ENCODE measurements around the gene MOB3B.

MOB3B gene

DNA sequence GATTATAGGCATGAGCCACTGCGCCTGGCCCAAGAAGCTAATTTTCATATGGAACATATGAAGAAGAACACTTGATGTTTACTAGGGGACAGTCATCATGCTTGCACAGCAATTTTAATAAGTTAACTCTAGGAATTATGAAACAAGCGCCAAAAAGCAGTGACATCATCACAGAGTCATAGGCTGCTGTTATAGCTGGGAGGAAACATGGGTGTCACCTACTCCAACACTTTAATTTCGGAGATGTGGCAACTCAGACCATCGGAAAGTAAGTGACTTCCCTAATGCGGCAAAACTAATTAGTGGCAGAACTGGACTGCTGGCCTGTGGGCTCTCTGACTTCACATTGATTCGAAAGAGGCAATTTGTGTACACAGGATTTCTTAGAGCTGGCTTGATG is 194.5 kb downstream of the MOB3B start:
- Histone ChIP-seq H3K27ac (ENCODE audit: low read depth, low read length) (no peak overlapping the region), H3K9me3 (ENCODE audit: insufficient read depth, low read depth, low read length) (no peaks in the 10 kb centered on the region), H3K79me1 (ENCODE audit: low read length) (peaks cover 4% of the 10 kb centered on the region), H3K9ac (ENCODE audit: low read length) (no peak overlapping the region), H2AK5ac (ENCODE audit: low read length) (no peak overlapping the region), H3K14ac (ENCODE audit: low read length) (no peak overlapping the region), H2BK12ac (ENCODE audit: low read length) (no peak overlapping the region), H3K4me3 (ENCODE audit: low read depth, low read length) (no peak overlapping the region), H3K79me2 (ENCODE audit: control insufficient read depth, insufficient read depth, low read length, poor library complexity) (peaks cover 3% of the 10 kb centered on the region), H3K18ac (ENCODE audit: low read length) (no peak overlapping the region), H4K12ac (ENCODE audit: low read depth, low read length) (no peak overlapping the region), H3K4ac (ENCODE audit: low read depth, low read length) (no peak overlapping the region), H3K4me2 (ENCODE audit: low read length) (no peak overlapping the region), H2BK120ac (ENCODE audit: insufficient read depth, low read length, poor library complexity) (no peak overlapping the region), H4K8ac (ENCODE audit: low read depth, low read length) (no peak overlapping the region), H4K91ac (ENCODE audit: low read depth, low read length) (no peak overlapping the region), H3K23ac (ENCODE audit: low read length) (no peak overlapping the region), H2BK5ac (ENCODE audit: low read depth, low read length, poor library complexity) (no peak overlapping the region), H2AFZ (ENCODE audit: insufficient read depth, low read length, poor library complexity) (no peak overlapping the region), H3K36me3 (ENCODE audit: control insufficient read depth in 1 of 2, insufficient read depth in 2 of 2, low read length in 2 of 2) (peaks cover 4 to 7% of the 10 kb centered on the region in 2 experiments), H3K27me3 (ENCODE audit: insufficient read depth, low read length) (no peaks in the 10 kb centered on the region), H3K4me1 (ENCODE audit: control insufficient read depth in 1 of 2, insufficient read depth in 2 of 2, low read length in 2 of 2) (peaks cover 6 to 22% of the 10 kb centered on the region in 2 experiments)
- WGBS (ENCODE audit: extremely low coverage, insufficient coverage, insufficient read length) = no CpG with 5 or more reads among the region's 6 CpGs
- DNase-seq = peak in 1 of 2 donors; percentile 39

DNA sequence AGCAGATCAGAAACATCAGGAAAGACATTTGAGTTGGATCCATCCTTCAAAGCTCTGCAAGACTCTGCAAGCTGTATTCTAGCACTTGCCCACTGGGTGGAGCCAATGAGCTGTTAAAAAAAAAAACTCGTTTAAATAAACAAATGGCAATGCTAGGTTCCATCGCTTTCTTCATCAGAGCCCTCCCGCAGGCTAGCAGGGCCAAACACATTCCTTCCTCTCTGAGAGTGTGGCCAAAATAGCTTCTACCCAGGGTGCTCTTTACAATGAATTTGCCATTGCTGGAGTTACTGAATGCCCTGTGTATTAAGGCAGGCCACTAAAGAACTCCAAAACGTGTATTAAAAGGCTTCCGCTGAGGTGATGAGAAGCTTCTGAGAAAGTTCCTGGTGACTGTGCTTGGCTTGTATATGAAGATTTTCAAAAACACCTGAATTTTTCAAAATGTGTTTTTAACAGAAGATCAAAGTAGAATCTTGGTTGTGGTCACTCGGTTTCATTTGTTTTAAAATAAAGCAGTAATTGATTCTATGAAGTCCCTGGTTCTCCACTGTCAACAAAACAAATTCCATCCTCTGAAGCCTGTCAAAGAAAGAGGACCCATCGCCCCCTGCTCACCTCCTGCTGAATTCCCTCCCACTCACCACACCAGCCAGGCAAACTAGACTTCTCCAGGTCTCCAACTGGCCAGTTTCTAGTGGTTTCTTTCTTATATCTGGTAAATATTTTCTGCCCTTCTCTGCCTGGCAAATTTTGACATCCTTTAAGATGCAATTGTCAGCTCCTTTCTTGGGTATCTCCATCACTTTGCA is 196.2 kb downstream of the MOB3B start:
- no CpG with 5 or more reads among the region's 7 CpGs for WGBS (ENCODE audit: extremely low coverage, insufficient coverage, insufficient read length)
- Histone ChIP-seq H3K4me2 (ENCODE audit: low read length) (no peak overlapping the region), H3K9me3 (ENCODE audit: insufficient read depth, low read depth, low read length) (no peaks in the 10 kb centered on the region), H2AK5ac (ENCODE audit: low read length) (no peak overlapping the region), H3K27me3 (ENCODE audit: insufficient read depth, low read length) (no peaks in the 10 kb centered on the region), H3K9ac (ENCODE audit: low read length) (no peak overlapping the region), H3K79me1 (ENCODE audit: low read length) (peaks cover 4% of the 10 kb centered on the region), H4K91ac (ENCODE audit: low read depth, low read length) (no peak overlapping the region), H3K4ac (ENCODE audit: low read depth, low read length) (no peak overlapping the region), H2BK12ac (ENCODE audit: low read length) (no peak overlapping the region), H3K18ac (ENCODE audit: low read length) (no peak overlapping the region), H3K36me3 (ENCODE audit: control insufficient read depth in 1 of 2, insufficient read depth in 2 of 2, low read length in 2 of 2) (peaks cover 8 to 10% of the 10 kb centered on the region in 2 experiments), H2BK120ac (ENCODE audit: insufficient read depth, low read length, poor library complexity) (no peak overlapping the region), H3K23ac (ENCODE audit: low read length) (no peak overlapping the region), H4K12ac (ENCODE audit: low read depth, low read length) (no peak overlapping the region), H3K79me2 (ENCODE audit: control insufficient read depth, insufficient read depth, low read length, poor library complexity) (peaks cover 3% of the 10 kb centered on the region), H2AFZ (ENCODE audit: insufficient read depth, low read length, poor library complexity) (no peak overlapping the region), H2BK5ac (ENCODE audit: low read depth, low read length, poor library complexity) (no peak overlapping the region), H3K4me1 (ENCODE audit: control insufficient read depth in 1 of 2, insufficient read depth in 2 of 2, low read length in 2 of 2) (peaks cover under 1 to 16% of the 10 kb centered on the region in 2 experiments), H3K27ac (ENCODE audit: low read depth, low read length) (peak overlapping the region; percentile 16), H3K4me3 (ENCODE audit: low read depth, low read length) (no peak overlapping the region), H4K8ac (ENCODE audit: low read depth, low read length) (peak overlapping the region; percentile 23), H3K14ac (ENCODE audit: low read length) (no peak overlapping the region)
- DNase-seq = peak; percentile 84 to 97

DNA sequence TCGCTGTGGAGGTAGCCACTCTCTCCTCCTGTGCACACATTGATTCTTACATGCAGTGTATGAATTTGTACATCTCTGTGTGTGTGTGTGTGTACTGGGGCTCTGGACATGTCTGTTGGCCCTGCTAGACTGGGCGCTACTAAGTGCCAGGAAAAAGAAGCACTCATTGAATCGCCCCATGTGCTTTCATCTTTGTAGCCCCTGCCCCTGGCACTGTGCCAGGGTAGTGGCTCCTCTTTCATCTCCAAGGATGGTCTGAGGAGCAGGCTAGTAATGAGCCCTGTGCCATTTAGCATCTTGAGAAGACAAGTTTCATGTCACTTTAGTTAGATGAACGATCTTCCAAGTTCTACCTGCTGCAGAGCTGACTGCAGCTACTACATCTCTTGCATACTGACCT is 198.2 kb downstream of the MOB3B start:
- Histone ChIP-seq H3K4me1 (ENCODE audit: control insufficient read depth in 1 of 2, insufficient read depth in 2 of 2, low read length in 2 of 2) (peaks cover 0 to 3% of the 10 kb centered on the region in 2 experiments), H3K14ac (ENCODE audit: low read length) (no peak overlapping the region), H2BK12ac (ENCODE audit: low read length) (no peak overlapping the region), H3K4me3 (ENCODE audit: low read depth, low read length) (no peak overlapping the region), H4K91ac (ENCODE audit: low read depth, low read length) (no peak overlapping the region), H3K79me1 (ENCODE audit: low read length) (no peaks in the 10 kb centered on the region), H3K9ac (ENCODE audit: low read length) (no peak overlapping the region), H3K27ac (ENCODE audit: low read depth, low read length) (no peak overlapping the region), H3K79me2 (ENCODE audit: control insufficient read depth, insufficient read depth, low read length, poor library complexity) (peaks cover under 1% of the 10 kb centered on the region), H3K4ac (ENCODE audit: low read depth, low read length) (no peak overlapping the region), H3K18ac (ENCODE audit: low read length) (no peak overlapping the region), H2AFZ (ENCODE audit: insufficient read depth, low read length, poor library complexity) (no peak overlapping the region), H3K36me3 (ENCODE audit: control insufficient read depth in 1 of 2, insufficient read depth in 2 of 2, low read length in 2 of 2) (peaks cover 8 to 10% of the 10 kb centered on the region in 2 experiments), H3K27me3 (ENCODE audit: insufficient read depth, low read length) (no peaks in the 10 kb centered on the region), H2AK5ac (ENCODE audit: low read length) (no peak overlapping the region), H2BK120ac (ENCODE audit: insufficient read depth, low read length, poor library complexity) (no peak overlapping the region), H3K9me3 (ENCODE audit: insufficient read depth, low read depth, low read length) (no peaks in the 10 kb centered on the region), H3K23ac (ENCODE audit: low read length) (no peak overlapping the region), H4K8ac (ENCODE audit: low read depth, low read length) (no peak overlapping the region), H4K12ac (ENCODE audit: low read depth, low read length) (no peak overlapping the region), H2BK5ac (ENCODE audit: low read depth, low read length, poor library complexity) (no peak overlapping the region), H3K4me2 (ENCODE audit: low read length) (no peak overlapping the region)
- no CpG with 5 or more reads among the region's 4 CpGs for WGBS (ENCODE audit: extremely low coverage, insufficient coverage, insufficient read length)
- no peak for DNase-seq

DNA sequence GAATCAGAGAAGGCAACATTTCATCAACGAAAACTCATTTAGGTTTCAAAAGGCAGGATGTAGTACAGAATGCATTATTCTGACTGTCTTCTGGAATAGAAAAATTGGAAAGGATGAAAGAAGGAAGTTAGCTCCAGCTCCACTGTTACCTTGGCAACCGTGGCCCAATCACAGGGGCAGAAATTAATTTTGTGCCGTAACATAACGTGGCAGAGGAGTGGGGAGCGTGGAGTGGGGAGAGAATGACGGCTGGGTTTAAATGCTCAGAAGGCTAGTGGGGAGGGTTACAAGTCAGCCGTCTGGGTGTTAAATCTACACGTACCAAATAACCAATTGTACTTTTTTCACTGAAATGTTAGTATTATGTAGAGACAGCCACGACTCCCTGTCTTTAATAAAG is 200.3 kb downstream of the MOB3B start:
- Histone ChIP-seq H4K12ac (ENCODE audit: low read depth, low read length) (no peak overlapping the region), H3K27ac (ENCODE audit: low read depth, low read length) (no peak overlapping the region), H2BK12ac (ENCODE audit: low read length) (peak overlapping the region; percentile 55), H4K91ac (ENCODE audit: low read depth, low read length) (no peak overlapping the region), H3K79me2 (ENCODE audit: control insufficient read depth, insufficient read depth, low read length, poor library complexity) (no peaks in the 10 kb centered on the region), H3K18ac (ENCODE audit: low read length) (no peak overlapping the region), H4K8ac (ENCODE audit: low read depth, low read length) (no peak overlapping the region), H3K23ac (ENCODE audit: low read length) (no peak overlapping the region), H3K4ac (ENCODE audit: low read depth, low read length) (no peak overlapping the region), H2BK5ac (ENCODE audit: low read depth, low read length, poor library complexity) (no peak overlapping the region), H3K36me3 (ENCODE audit: control insufficient read depth in 1 of 2, insufficient read depth in 2 of 2, low read length in 2 of 2) (peaks cover 12 to 14% of the 10 kb centered on the region in 2 experiments), H3K9ac (ENCODE audit: low read length) (no peak overlapping the region), H3K9me3 (ENCODE audit: insufficient read depth, low read depth, low read length) (peaks cover 3% of the 10 kb centered on the region), H2BK120ac (ENCODE audit: insufficient read depth, low read length, poor library complexity) (no peak overlapping the region), H3K4me2 (ENCODE audit: low read length) (no peak overlapping the region), H3K4me1 (ENCODE audit: control insufficient read depth in 1 of 2, insufficient read depth in 2 of 2, low read length in 2 of 2) (peaks cover 0 to 1% of the 10 kb centered on the region in 2 experiments), H2AFZ (ENCODE audit: insufficient read depth, low read length, poor library complexity) (no peak overlapping the region), H3K14ac (ENCODE audit: low read length) (no peak overlapping the region), H3K27me3 (ENCODE audit: insufficient read depth, low read length) (no peaks in the 10 kb centered on the region), H2AK5ac (ENCODE audit: low read length) (no peak overlapping the region), H3K79me1 (ENCODE audit: low read length) (no peaks in the 10 kb centered on the region), H3K4me3 (ENCODE audit: low read depth, low read length) (no peak overlapping the region)
- WGBS (ENCODE audit: extremely low coverage, insufficient coverage, insufficient read length) = no CpG with 5 or more reads among the region's 9 CpGs
- no peak for DNase-seq

All from trophoblast cell (in vitro differentiated cells and primary cell).